ENCODE measurements around the gene IL15.

GRCh38 chr4:141676087-141676670 lies 39.8 kb downstream of the IL15 start:
- no peak for TF ChIP-seq CTCF (conservative IDR thresholded peaks at IDR 0.05)
- no peak for TF ChIP-seq ZFX (IDR thresholded peaks at IDR 0.05)

Data from C4-2B (cell line).